PC-3 (cell line): ENCODE measurements around the gene ZNF3. TPM values are rescaled to one million over a fixed set of nuclear protein-coding genes. Genes with fewer than 3 reads are reported as not detected.

Experiments used
- ATAC-seq: fragments of 200-7000 bp; cut with Tn5 transposase; 2 replicates; pipeline ENCODE4 v1.9.1; 2020; ENCODE audit warnings: mild to moderate bottlenecking, moderate library complexity
- BruUV-seq: library from RNA; stranded (reverse); fragments of 400-500 nt; replicated peaks from 2 replicates; lab custom pipeline; 2021; lab: Mats Ljungman, UMichigan
- CTCF ChIA-PET: fragments of 300-600 bp; sonication (Branson Sonifier 250); formaldehyde crosslinking; loops from one replicate; lab custom pipeline; 2022; ENCODE audit warnings: antibody characterized with exemption; lab: Charles Lee
- POLR2A ChIA-PET: fragments of 300-600 bp; sonication (Branson Sonifier 250); formaldehyde crosslinking; loops from one replicate; lab custom pipeline; 2022; ENCODE audit warnings: antibody characterized with exemption; ENCODE audit not compliant: unreplicated experiment; lab: Charles Lee
- DNase-seq: peaks from one replicate; pipeline ENCODE4 v3.0.0-alpha.2; 2015
- H2AFZ ChIP-seq: fragments of 300-600 bp; sonication (generic); 2 replicates; pipeline ENCODE4 v1.6.0; 2016; ENCODE audit warnings: antibody characterized with exemption, low read length
- H3F3A ChIP-seq: fragments of 300-600 bp; sonication (generic); one replicate; pipeline ENCODE4 v1.6.0; 2017; ENCODE audit warnings: antibody characterized with exemption, low read length, control low read depth, mild to moderate bottlenecking; ENCODE audit not compliant: unreplicated experiment
- H3K27ac ChIP-seq: fragments of 300-600 bp; sonication (generic); 2 replicates; pipeline ENCODE4 v1.5.1; 2016; ENCODE audit warnings: mild to moderate bottlenecking, low read length
- H3K27me3 ChIP-seq: fragments of 300-600 bp; sonication (generic); 2 replicates; pipeline ENCODE4 v1.6.1; 2016; ENCODE audit warnings: low read length, mixed read lengths
- H3K36me3 ChIP-seq: fragments of 300-600 bp; sonication (generic); 2 replicates; pipeline ENCODE4 v1.6.1; 2016; ENCODE audit warnings: low read depth, mixed run types, low read length, mixed read lengths
- H3K4me1 ChIP-seq: fragments of 300-600 bp; sonication (generic); 2 replicates; pipeline ENCODE4 v1.5.1; 2016; ENCODE audit warnings: low read length; ENCODE audit not compliant: insufficient read depth
- H3K4me2 ChIP-seq: fragments of 300-600 bp; sonication (generic); 2 replicates; pipeline ENCODE4 v1.6.0; 2016; ENCODE audit warnings: low read length
- H3K4me3 ChIP-seq: fragments of 300-600 bp; sonication (generic); 2 replicates; pipeline ENCODE4 v1.5.1; 2016; ENCODE audit warnings: mild to moderate bottlenecking, low read length, mixed read lengths
- H3K79me2 ChIP-seq: fragments of 300-600 bp; sonication (generic); 2 replicates; pipeline ENCODE4 v1.6.1; 2017; ENCODE audit warnings: low read length, mixed read lengths
- H3K9ac ChIP-seq: fragments of 300-600 bp; sonication (generic); 2 replicates; pipeline ENCODE4 v1.6.0; 2016; ENCODE audit warnings: mild to moderate bottlenecking, low read length
- H3K9me2 ChIP-seq: fragments of 300-600 bp; sonication (generic); replicated peaks from 2 replicates; pipeline ENCODE4 v1.6.1; 2016; ENCODE audit warnings: mixed run types, low read length, mixed read lengths
- H3K9me3 ChIP-seq: fragments of 300-600 bp; sonication (generic); 2 replicates; pipeline ENCODE4 v1.6.1; 2016; ENCODE audit warnings: low read length, mixed read lengths
- H4K20me1 ChIP-seq: fragments of 300-600 bp; sonication (generic); 2 replicates; pipeline ENCODE4 v1.6.1; 2016; ENCODE audit warnings: low read length, mixed read lengths
- EZH2 ChIP-seq: fragments of 300-600 bp; sonication (generic); IDR thresholded peaks from one replicate; pipeline ENCODE4 v1.6.1; 2017; ENCODE audit warnings: antibody characterized with exemption, mild to moderate bottlenecking, low read length; ENCODE audit not compliant: unreplicated experiment
- EZH2phosphoT487 ChIP-seq: fragments of 300-600 bp; sonication (generic); IDR thresholded peaks from 2 replicates; pipeline ENCODE4 v1.6.1; 2018; ENCODE audit warnings: mild to moderate bottlenecking, antibody characterized with exemption, low read length, borderline replicate concordance
- intact Hi-C: fragments of 100-400 bp; cut with micrococcal nuclease; formaldehyde crosslinking; loops from 2 replicates; pipeline ENCODE4 v1.9.0; 2023
- total RNA-seq: library from RNA; depleted of rRNA; stranded (reverse); fragments of >200 nt; gene quantifications from 2 replicates; pipeline ENCODE4 v1.2.3, GENCODE V29; 2014
- TF ChIP-seq, protein P1 (sequence below): fragments of 300-600 bp; sonication (generic); conservative IDR thresholded peaks from 2 replicates; pipeline ENCODE4 v1.5.1; 2017; ENCODE audit warnings: antibody characterized with exemption, low read depth, mild to moderate bottlenecking, low read length

ZNF3 gene
- total RNA-seq, 1 experiment from 2014 or later: 16.5 TPM

GRCh38 chr7:100099452-100099851 is 17.9 kb upstream of the ZNF3 start:
- H2AFZ ChIP-seq: no peak overlapping the region
- CTCF ChIA-PET: no interaction called here
- DNase-seq: no peak
- TF ChIP-seq, protein P1, sequence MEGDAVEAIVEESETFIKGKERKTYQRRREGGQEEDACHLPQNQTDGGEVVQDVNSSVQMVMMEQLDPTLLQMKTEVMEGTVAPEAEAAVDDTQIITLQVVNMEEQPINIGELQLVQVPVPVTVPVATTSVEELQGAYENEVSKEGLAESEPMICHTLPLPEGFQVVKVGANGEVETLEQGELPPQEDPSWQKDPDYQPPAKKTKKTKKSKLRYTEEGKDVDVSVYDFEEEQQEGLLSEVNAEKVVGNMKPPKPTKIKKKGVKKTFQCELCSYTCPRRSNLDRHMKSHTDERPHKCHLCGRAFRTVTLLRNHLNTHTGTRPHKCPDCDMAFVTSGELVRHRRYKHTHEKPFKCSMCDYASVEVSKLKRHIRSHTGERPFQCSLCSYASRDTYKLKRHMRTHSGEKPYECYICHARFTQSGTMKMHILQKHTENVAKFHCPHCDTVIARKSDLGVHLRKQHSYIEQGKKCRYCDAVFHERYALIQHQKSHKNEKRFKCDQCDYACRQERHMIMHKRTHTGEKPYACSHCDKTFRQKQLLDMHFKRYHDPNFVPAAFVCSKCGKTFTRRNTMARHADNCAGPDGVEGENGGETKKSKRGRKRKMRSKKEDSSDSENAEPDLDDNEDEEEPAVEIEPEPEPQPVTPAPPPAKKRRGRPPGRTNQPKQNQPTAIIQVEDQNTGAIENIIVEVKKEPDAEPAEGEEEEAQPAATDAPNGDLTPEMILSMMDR: no peak
- TF ChIP-seq EZH2phosphoT487 (no peak), EZH2 (no peak)
- no peaks in the 10 kb centered on the region for H3K27me3 ChIP-seq
- H3K4me1 ChIP-seq: peaks cover 19% of the 10 kb centered on the region
- H3K4me2 ChIP-seq: peak overlapping the region; percentile 95
- H3K9ac ChIP-seq: peak overlapping the region; percentile 100
- POLR2A ChIA-PET: interaction anchor here (0.9 kb wide), 1 partner anchor 17 kb away, joined by 30 read pairs; no protein-coding TSS in a partner anchor
- H3K4me3 ChIP-seq: peak overlapping the region; percentile 80
- H3K79me2 ChIP-seq: peaks cover 53% of the 10 kb centered on the region
- no peaks in the 10 kb centered on the region for H3F3A ChIP-seq
- no peak for ATAC-seq
- peaks cover 27% of the 10 kb centered on the region for H4K20me1 ChIP-seq
- H3K27ac ChIP-seq: no peak overlapping the region
- H3K9me2 ChIP-seq: no peaks in the 10 kb centered on the region
- intact Hi-C loops: no loop called here
- peaks cover 52% of the 10 kb centered on the region for H3K36me3 ChIP-seq
- H3K9me3 ChIP-seq: no peaks in the 10 kb centered on the region
- BruUV-seq: no TSS peak

- Histone ChIP-seq H3K4me3 (peak overlapping the region; percentile 80; the same call in 1 of the 2 replicates), H3K4me1 (peaks cover 19% of the 10 kb centered on the region), H3K27ac (no peak overlapping the region), H3F3A (no peaks in the 10 kb centered on the region), H3K36me3 (peaks cover 57% of the 10 kb centered on the region), H4K20me1 (peaks cover 27% of the 10 kb centered on the region), H3K9me3 (no peaks in the 10 kb centered on the region), H3K79me2 (peaks cover 54% of the 10 kb centered on the region), H3K9me2 (no peaks in the 10 kb centered on the region), H3K27me3 (no peaks in the 10 kb centered on the region), H3K9ac (no peak overlapping the region; the same call in 1 of the 2 replicates), H2AFZ (no peak overlapping the region), H3K4me2 (peak overlapping the region; percentile 95)
- ChIA-PET POLR2A (interaction anchor here (0.9 kb wide), 1 partner anchor 16 kb away, joined by 30 read pairs; no protein-coding TSS in a partner anchor), CTCF (no interaction called here)
- ATAC-seq (no peak), DNase-seq (no peak)
- TF ChIP-seq EZH2phosphoT487: no peak
- intact Hi-C loops: no loop called here
- no TSS peak for BruUV-seq
Measured at GRCh38 chr7:100098913-100099312, 17.4 kb upstream of the ZNF3 start.

DNA sequence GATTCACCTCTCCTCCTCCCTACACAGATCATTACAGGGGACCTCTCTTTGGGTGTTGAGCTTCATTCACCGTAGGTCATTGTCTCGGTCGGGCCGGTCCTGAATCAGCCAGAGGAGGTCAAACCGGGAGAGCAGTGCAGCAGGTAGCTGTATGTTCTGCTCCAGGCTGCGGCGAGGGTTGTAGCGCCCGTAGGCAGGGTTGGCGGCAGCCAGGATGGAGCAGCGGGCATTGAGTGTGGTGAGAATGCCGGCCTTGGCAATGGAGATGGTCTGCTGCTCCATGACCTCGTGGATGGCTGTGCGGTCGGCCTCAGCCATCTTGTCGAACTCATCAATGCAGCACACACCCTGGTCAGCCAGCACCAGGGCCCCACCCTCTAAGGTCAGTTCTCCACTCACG is 14.2 kb upstream of the ZNF3 start:
- TF ChIP-seq EZH2phosphoT487: no peak
- no peak for TF ChIP-seq EZH2
- TF ChIP-seq, protein P1: no peak
- Histone ChIP-seq H3K36me3 (peaks cover 79% of the 10 kb centered on the region), H3K9ac (no peak overlapping the region), H3K79me2 (peaks cover 43% of the 10 kb centered on the region), H3K27me3 (no peaks in the 10 kb centered on the region), H3F3A (no peaks in the 10 kb centered on the region), H3K4me1 (peaks cover 8% of the 10 kb centered on the region), H3K9me3 (no peaks in the 10 kb centered on the region), H3K27ac (no peak overlapping the region), H3K9me2 (no peaks in the 10 kb centered on the region), H3K4me2 (no peak overlapping the region), H3K4me3 (no peak overlapping the region), H2AFZ (no peak overlapping the region), H4K20me1 (peaks cover 31% of the 10 kb centered on the region)
- ChIA-PET POLR2A (interaction anchor here (0.6 to 1.1 kb wide), 2 partner anchors 18 to 46 kb away, joined by 3 to 7 read pairs; no protein-coding TSS in a partner anchor), CTCF (no interaction called here)
- BruUV-seq: no TSS peak
- ATAC-seq: no peak
- DNase-seq: no peak
- intact Hi-C loops: no loop called here
